ENCODE measurements around the gene PUS7L. TPM values are rescaled to one million over a fixed set of nuclear protein-coding genes. Genes with fewer than 3 reads are reported as not detected.

The PUS7L gene
- total RNA-seq, 1 experiment from 2014 or later = 23.4 TPM

DNA sequence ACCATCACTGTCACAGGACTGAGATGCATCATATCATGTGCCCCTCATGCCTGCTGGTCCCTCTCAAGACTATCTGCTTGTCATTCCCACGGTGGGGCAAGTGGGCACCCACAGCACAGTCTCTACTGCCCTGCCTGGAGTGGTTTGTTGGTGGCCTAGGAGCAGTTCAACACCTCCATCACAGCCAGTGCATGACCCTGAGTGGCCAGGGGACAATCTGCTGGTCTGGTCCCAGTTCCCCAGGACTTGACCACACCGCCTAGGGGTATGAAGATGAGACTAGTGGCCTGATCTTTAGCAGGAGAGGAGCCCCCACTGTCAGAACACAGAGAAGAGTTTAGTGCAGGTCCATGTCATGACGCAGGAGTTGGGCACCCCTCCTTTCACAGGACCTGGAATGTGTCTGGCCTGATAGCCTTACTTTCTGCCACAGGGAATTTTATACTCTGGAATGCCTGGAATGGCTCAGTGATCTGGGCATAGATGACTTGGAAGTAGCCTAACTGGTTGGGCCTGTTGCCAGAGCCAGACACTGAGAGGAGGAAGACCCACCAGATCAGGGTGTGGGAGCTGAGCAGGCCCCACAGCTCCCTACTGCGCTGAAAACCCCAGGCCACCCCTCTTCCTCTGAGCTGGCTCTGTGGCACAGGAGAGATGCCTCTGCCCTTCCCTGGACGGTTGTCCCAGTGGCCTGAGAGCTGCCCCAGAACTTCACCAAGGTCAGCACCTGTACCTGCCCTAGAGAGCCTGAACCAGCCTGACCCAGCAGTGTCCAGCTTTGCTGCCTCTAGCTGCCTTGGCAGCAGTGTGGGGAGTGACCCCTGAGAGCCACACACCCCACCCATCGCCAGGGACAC, 83.3 kb downstream of the PUS7L start:
- DNase-seq (ENCODE audit: extremely low read depth, low read depth) = no peak

DNA sequence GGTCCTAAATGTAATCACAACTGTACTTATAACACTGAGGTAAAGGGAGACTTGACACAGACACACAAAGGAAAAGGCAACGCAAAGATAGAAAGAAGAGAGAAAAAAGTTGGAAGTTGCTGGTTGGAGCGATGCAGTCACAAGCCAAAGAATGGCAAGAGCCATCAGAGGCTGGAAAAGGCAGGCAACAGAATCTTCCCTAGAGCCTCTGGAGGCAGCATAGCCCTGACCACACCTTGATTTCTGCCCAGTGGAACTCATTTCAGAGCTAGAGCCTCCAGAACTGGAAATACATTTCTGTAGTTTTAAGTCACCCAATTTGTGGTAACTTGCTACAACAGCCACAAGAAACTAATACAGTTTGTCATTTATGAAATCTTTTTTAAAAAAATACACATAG, 89.2 kb downstream of the PUS7L start:
- DNase-seq (ENCODE audit: extremely low read depth, low read depth) = no peak

Other genes starting within 250 kb of the PUS7L start
- gene ADAMTS20, start 206.6 kb downstream of the PUS7L start, total RNA-seq (2014; rRNA removed; shearing (Covaris generic)) = 0.09 and 0.17 TPM in 2 replicates
- gene IRAK4, start 161 bp upstream of the PUS7L start, total RNA-seq (2014; rRNA removed; shearing (Covaris generic)) = 8.9 and 9.9 TPM in 2 replicates
- gene TWF1, start 47.5 kb upstream of the PUS7L start, total RNA-seq (2014; rRNA removed; shearing (Covaris generic)) = 205 and 226 TPM in 2 replicates
- gene TMEM117, start 77.3 kb upstream of the PUS7L start, total RNA-seq (2014; rRNA removed; shearing (Covaris generic)) = 3.6 and 3.7 TPM in 2 replicates